Breast epithelium (tissue), 3 donors: ENCODE data around the gene MORN4.
A peak's percentile ranks its signal among the peaks of the same experiment; 100 is the strongest.

Experiments
- POLR2A ChIP-seq: fragments of 450-650 bp; IDR thresholded peaks from one replicate; pipeline ENCODE4 v1.6.1; 2016; ENCODE audit warnings: antibody characterized with exemption, mild to moderate bottlenecking, moderate library complexity
- POLR2AphosphoS5 ChIP-seq, 3 donors: sonication (generic); formaldehyde crosslinking; IDR thresholded peaks; one replicate each; pipeline ENCODE4 v1.6.1; 2017; ENCODE audit warnings: antibody characterized with exemption in 3 of 3
- TF ChIP-seq, protein P1 (sequence below), 3 donors: fragments of 450-650 bp; IDR thresholded peaks; one replicate each; pipeline ENCODE4 v1.5.1; 2016 to 2017; ENCODE audit warnings: antibody characterized with exemption in 3 of 3, mild to moderate bottlenecking in 3 of 3, moderate library complexity in 3 of 3

DNA sequence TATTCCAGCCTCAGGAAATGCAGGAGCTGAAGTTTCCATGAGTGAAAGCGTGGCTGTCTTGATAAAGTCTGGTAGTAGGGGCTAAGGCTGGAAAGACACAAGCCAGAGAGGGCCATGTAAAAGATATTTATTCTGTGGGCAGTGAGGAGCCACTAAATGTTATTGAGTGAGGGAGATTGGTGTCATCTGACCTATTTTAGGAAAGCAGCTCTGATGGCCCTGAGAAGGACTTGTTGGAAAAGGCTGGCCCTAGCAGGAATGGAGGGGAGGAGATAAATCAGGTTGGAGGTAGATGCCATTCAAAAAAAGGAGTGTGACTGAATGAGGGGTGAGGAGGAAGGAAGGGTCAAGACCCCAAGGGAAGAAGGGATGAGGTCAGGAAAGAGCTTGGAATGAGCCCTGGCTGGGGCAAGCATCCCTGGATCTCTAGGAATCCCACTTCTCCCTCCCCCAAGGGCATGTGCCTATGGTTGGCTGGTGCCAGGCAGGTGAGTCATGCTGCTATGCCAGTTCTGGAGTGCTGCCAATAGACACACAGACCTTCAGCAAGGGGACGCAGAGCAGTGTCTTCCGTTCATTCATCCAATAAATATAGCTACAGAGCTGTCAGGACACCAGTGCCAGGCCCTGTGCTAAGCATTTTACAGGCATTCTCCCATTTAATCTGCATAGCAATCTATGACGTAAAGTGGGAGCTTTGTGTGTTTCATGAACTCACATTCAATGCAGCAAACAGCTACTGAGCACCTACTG lies 58.8 kb downstream of the MORN4 start:
- TF ChIP-seq POLR2AphosphoS5 (IDR thresholded peaks at IDR 0.05) (peak; percentile 50 to 84 (median 71)), POLR2A (no peak)
- TF ChIP-seq, protein P1, sequence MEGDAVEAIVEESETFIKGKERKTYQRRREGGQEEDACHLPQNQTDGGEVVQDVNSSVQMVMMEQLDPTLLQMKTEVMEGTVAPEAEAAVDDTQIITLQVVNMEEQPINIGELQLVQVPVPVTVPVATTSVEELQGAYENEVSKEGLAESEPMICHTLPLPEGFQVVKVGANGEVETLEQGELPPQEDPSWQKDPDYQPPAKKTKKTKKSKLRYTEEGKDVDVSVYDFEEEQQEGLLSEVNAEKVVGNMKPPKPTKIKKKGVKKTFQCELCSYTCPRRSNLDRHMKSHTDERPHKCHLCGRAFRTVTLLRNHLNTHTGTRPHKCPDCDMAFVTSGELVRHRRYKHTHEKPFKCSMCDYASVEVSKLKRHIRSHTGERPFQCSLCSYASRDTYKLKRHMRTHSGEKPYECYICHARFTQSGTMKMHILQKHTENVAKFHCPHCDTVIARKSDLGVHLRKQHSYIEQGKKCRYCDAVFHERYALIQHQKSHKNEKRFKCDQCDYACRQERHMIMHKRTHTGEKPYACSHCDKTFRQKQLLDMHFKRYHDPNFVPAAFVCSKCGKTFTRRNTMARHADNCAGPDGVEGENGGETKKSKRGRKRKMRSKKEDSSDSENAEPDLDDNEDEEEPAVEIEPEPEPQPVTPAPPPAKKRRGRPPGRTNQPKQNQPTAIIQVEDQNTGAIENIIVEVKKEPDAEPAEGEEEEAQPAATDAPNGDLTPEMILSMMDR (IDR thresholded peaks at IDR 0.05), result no peak
